Lung (tissue), 12 donors: Measurements from ENCODE around the gene MRTFB. TPM values are rescaled to one million over a fixed set of nuclear protein-coding genes. Genes with fewer than 3 reads are reported as not detected.

Experiments
- ATAC-seq: fragments of 200-7000 bp; cut with Tn5 transposase; one replicate; pipeline ENCODE4 v1.9.1; 2020; ENCODE audit warnings: moderate number of reproducible peaks; ENCODE audit not compliant: insufficient read depth, low FRiP score
- DNase-seq, 3 donors: peaks; one replicate each; pipeline ENCODE4 v3.0.0-alpha.2; 2013 to 2017
- H3K27ac ChIP-seq, 2 donors: one replicate each; pipeline ENCODE4 v1.5.1; 2013; ENCODE audit warnings: mild to moderate bottlenecking in 2 of 2, moderate library complexity in 2 of 2, control low read depth in 1 of 2, inconsistent platforms in 1 of 2, low read depth in 1 of 2, low read length in 1 of 2
- H3K27me3 ChIP-seq, 3 donors: one replicate each; pipeline ENCODE4 v1.5.1; 2013; ENCODE audit warnings: low read length in 2 of 3; ENCODE audit not compliant: control insufficient read depth in 3 of 3, insufficient read depth in 3 of 3
- H3K36me3 ChIP-seq, 4 donors: one replicate each; pipeline ENCODE4 v1.5.1; 2013; ENCODE audit warnings: low read length in 4 of 4, mild to moderate bottlenecking in 1 of 4, moderate library complexity in 1 of 4; ENCODE audit not compliant: control insufficient read depth in 4 of 4, insufficient read depth in 4 of 4
- H3K4me1 ChIP-seq, 5 donors: one replicate each; pipeline ENCODE4 v1.5.1; 2013; ENCODE audit warnings: low read length in 5 of 5, mild to moderate bottlenecking in 2 of 5, moderate library complexity in 1 of 5; ENCODE audit not compliant: control insufficient read depth in 5 of 5, insufficient read depth in 5 of 5
- H3K4me3 ChIP-seq: one replicate; pipeline ENCODE4 v1.5.1; 2013; ENCODE audit warnings: mild to moderate bottlenecking, control low read depth, moderate library complexity
- H3K9ac ChIP-seq, 2 donors: one replicate each; pipeline ENCODE4 v1.5.1; 2013; ENCODE audit warnings: low read length in 2 of 2, control low read depth in 1 of 2; ENCODE audit not compliant: insufficient read depth in 1 of 2
- H3K9me3 ChIP-seq, 4 donors: one replicate each; pipeline ENCODE4 v1.5.1; 2013; ENCODE audit warnings: low read length in 3 of 4, mild to moderate bottlenecking in 1 of 4, moderate library complexity in 1 of 4; ENCODE audit not compliant: control insufficient read depth in 4 of 4, insufficient read depth in 3 of 4
- CTCF ChIP-seq: IDR thresholded peaks from 2 replicates; pipeline ENCODE4 v1.5.1; 2012; ENCODE audit warnings: mild to moderate bottlenecking; ENCODE audit errors: control extremely low read depth, extremely low read depth
- WGBS, 2 donors: extraction: QIAGEN DNeasy Blood & Tissue Kit; methylation state at CpG; one replicate each; pipeline ENCODE4 v1.1.7; 2013; 5-methylcytosine and 5-hydroxymethylcytosine counted together
- polyA plus RNA-seq, 2 donors: library from polyadenylated mRNA; stranded (reverse); fragments of 200-250 nt; gene quantifications; one replicate each; pipeline ENCODE4 v1.2.1, GENCODE V29; 2013
- total RNA-seq, 2 donors: library from RNA; depleted of rRNA in 1 of 2; stranded (reverse); fragments of >200 nt in 1 of 2; gene quantifications; one replicate each; pipeline ENCODE4 v1.2.1, GENCODE V29; 2014 to 2021
- donor health status: control.
- donor health status: control.
- donor health status: Bipolar disorder and iron deficiency.
- donor health status: healthy.
- donor health status: DM: yes; HTN: yes; CAD: no.

MRTFB gene
- total and polyA plus RNA-seq, 4 donors, result 8.8 to 50.9 (median 27.8) TPM

GRCh38 chr16:14117051-14117450 is 45.9 kb downstream of the MRTFB start:
- H3K4me1 ChIP-seq, result peaks cover 0 to 8% (median 3%) of the 10 kb centered on the region in 5 donors
- WGBS, 2 donors, result 95 to 100% methylated on average over 1 of the region's 1 CpG
- DNase-seq (no peak), ATAC-seq (no peak)
- no peaks in the 10 kb centered on the region for H3K36me3 ChIP-seq
- no peak for TF ChIP-seq CTCF
- H3K9ac ChIP-seq, result no peak overlapping the region
- H3K27me3 ChIP-seq, result no peaks in the 10 kb centered on the region
- H3K27ac ChIP-seq, result no peak overlapping the region
- no peak overlapping the region for H3K4me3 ChIP-seq
- H3K9me3 ChIP-seq, result no peaks in the 10 kb centered on the region

GRCh38 chr16:14119799-14120198 is 48.7 kb downstream of the MRTFB start:
- peaks cover 0 to 3% (median 0%) of the 10 kb centered on the region in 5 donors for H3K4me1 ChIP-seq
- H3K9ac ChIP-seq, result no peak overlapping the region
- H3K27me3 ChIP-seq, result no peaks in the 10 kb centered on the region
- ATAC-seq (no peak), DNase-seq (no peak)
- no peak overlapping the region for H3K27ac ChIP-seq
- 88 to 91% methylated on average over 4 of the region's 4 CpGs for WGBS, 2 donors
- H3K9me3 ChIP-seq, result no peaks in the 10 kb centered on the region
- TF ChIP-seq CTCF, result no peak
- no peaks in the 10 kb centered on the region for H3K36me3 ChIP-seq
- H3K4me3 ChIP-seq, result no peak overlapping the region

- H3K4me1 ChIP-seq, result peaks cover 0 to 6% (median 0%) of the 10 kb centered on the region in 5 donors
- H3K4me3 ChIP-seq, result no peak overlapping the region
- no peaks in the 10 kb centered on the region for H3K36me3 ChIP-seq
- H3K9me3 ChIP-seq, result no peaks in the 10 kb centered on the region
- H3K27ac ChIP-seq, result no peak overlapping the region
- no peak overlapping the region for H3K9ac ChIP-seq
- H3K27me3 ChIP-seq, result no peaks in the 10 kb centered on the region
- TF ChIP-seq CTCF, result no peak
- DNase-seq (no peak), ATAC-seq (no peak)
- WGBS, 2 donors, result 71 to 73% methylated on average over 4 of the region's 4 CpGs
Measured at GRCh38 chr16:14120335-14120734, 49.2 kb downstream of the MRTFB start.

DNA sequence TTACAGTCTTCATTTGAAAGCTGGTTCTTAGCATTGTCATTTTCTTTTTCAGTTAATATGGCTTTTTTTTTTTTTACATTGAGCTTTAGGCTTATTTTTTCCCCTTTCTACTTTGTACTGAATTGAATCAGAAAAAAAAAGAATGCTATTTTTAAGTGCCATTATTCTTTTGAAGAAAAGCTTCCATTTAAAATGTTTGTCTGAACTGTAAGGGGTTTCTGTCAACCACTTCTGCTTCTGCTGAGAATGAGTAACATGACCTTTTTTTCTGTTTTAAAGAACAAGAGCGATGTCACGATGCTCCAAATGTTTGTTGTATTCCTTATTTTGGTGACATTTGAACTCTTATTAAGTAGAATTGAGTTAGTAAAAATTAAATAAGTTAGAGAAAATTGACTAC is 50.0 kb downstream of the MRTFB start:
- ATAC-seq (no peak), DNase-seq (no peak)
- WGBS, 2 donors, result 46 to 54% methylated on average over 2 of the region's 2 CpGs
- Histone ChIP-seq H3K9me3 (no peaks in the 10 kb centered on the region), H3K4me3 (no peak overlapping the region), H3K4me1 (peaks cover 0 to 9% (median 0%) of the 10 kb centered on the region in 5 donors), H3K36me3 (no peaks in the 10 kb centered on the region), H3K27ac (no peak overlapping the region), H3K27me3 (no peaks in the 10 kb centered on the region), H3K9ac (no peak overlapping the region)
- TF ChIP-seq CTCF, result no peak
